GM10266 (cell line): ENCODE measurements around the gene STX12.

Experiments used
- DNase-seq: peaks from one replicate; pipeline ENCODE4 v3.0.0; 2012; ENCODE audit errors: extremely low spot score
- CTCF ChIP-seq: IDR thresholded peaks from 2 replicates; pipeline ENCODE4 v1.5.1; 2012; ENCODE audit warnings: mild to moderate bottlenecking, low read depth; ENCODE audit not compliant: control insufficient read depth, insufficient read depth; ENCODE audit errors: missing control alignments

The STX12 gene

GRCh38 chr1:27872802-27873551 is 100.0 kb downstream of the STX12 start:
- TF ChIP-seq CTCF: no peak
- no peak for DNase-seq

- no peak for TF ChIP-seq CTCF
- DNase-seq: no peak
Observed at GRCh38 chr1:27873671-27874384, 100.8 kb downstream of the STX12 start.
